DMS53 treated with DMSO at 0.1 percent for 48 hours (cell line): ENCODE data around the gene C11orf21.

Experiments
- DNase-seq: peaks from one replicate; lab custom pipeline; 2025; ENCODE audit not compliant: unreplicated experiment; lab: John Stamatoyannopoulos, UW

The C11orf21 gene

GRCh38 chr11:2321311-2321683 is 19.6 kb upstream of the C11orf21 start:
- DNase-seq, result no peak

GRCh38 chr11:2320568-2321310 is 19.0 kb upstream of the C11orf21 start:
- DNase-seq, result no peak

GRCh38 chr11:2319791-2320472 is 18.2 kb upstream of the C11orf21 start:
- no peak for DNase-seq

GRCh38 chr11:2318707-2319106 is 17.0 kb upstream of the C11orf21 start:
- no peak for DNase-seq

GRCh38 chr11:2318123-2318522 is 16.4 kb upstream of the C11orf21 start:
- no peak for DNase-seq

- no peak for DNase-seq
Measured at GRCh38 chr11:2317354-2318050, 15.8 kb upstream of the C11orf21 start.

GRCh38 chr11:2316963-2317244 is 15.2 kb upstream of the C11orf21 start:
- no peak for DNase-seq

- no peak for DNase-seq
Measured at GRCh38 chr11:2316169-2316962, 14.6 kb upstream of the C11orf21 start.

GRCh38 chr11:2315395-2316168 is 13.9 kb upstream of the C11orf21 start:
- no peak for DNase-seq

- DNase-seq, result no peak
Measured at GRCh38 chr11:2314525-2315394, 13.0 kb upstream of the C11orf21 start.

- DNase-seq, result no peak
Measured at GRCh38 chr11:2314136-2314524, 12.4 kb upstream of the C11orf21 start.

- peak; percentile 9 for DNase-seq
Measured at GRCh38 chr11:2313051-2313951, 11.6 kb upstream of the C11orf21 start.

GRCh38 chr11:2312232-2313042 is 10.7 kb upstream of the C11orf21 start:
- DNase-seq, result no peak

GRCh38 chr11:2311353-2312133 is 9.8 kb upstream of the C11orf21 start:
- DNase-seq, result no peak

GRCh38 chr11:2310786-2311352 is 9.2 kb upstream of the C11orf21 start:
- DNase-seq, result no peak

- DNase-seq, result no peak
Measured at GRCh38 chr11:2310073-2310785, 8.5 kb upstream of the C11orf21 start.
